ENCODE results near the gene MBP. TPM values are rescaled to one million over a fixed set of nuclear protein-coding genes. Genes with fewer than 3 reads are reported as not detected.

Gene MBP
- total and polyA plus RNA-seq, 2 donors (not counting 3 experiments of a cell fraction or from before 2014, with no cell fraction given): 1.7 to 2.3 TPM

DNA sequence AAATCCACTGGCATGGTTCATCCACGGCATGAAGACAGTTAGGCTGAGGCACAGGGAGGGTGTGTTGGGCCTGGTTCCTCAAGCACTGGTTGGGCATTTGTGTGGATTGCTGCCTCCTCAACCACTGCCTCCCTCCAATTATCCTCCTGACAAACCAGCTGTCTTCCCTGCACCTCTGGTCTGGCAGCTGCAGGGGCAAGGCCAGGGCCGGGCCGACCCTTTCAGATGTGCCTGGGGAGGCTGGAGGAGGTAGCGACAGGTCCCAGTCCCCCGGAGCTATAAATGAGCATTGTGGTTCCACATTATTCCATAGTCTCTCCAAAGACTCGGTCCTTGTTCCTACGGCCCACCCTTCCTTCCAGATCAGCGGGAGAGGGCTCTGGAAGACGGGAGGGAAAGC lies 86.2 kb downstream of the MBP start:
- H3K27ac ChIP-seq (ENCODE audit: insufficient read depth, low read depth, low read length): no peak overlapping the region
- ChIA-PET CTCF (interaction anchor here (1.2 kb wide), 1 partner anchor 8 kb away, joined by 5 read pairs; no protein-coding TSS in a partner anchor), POLR2A (no interaction called here)
- TF ChIP-seq POLR2AphosphoS5 (IDR thresholded peaks at IDR 0.05; ENCODE audit: insufficient read depth, low read depth, low read length) (no peak), MYC (IDR thresholded peaks at IDR 0.05; ENCODE audit: low read depth, low read length) (no peak), FOS (IDR thresholded peaks at IDR 0.05; ENCODE audit: borderline replicate concordance, insufficient read depth, low read length) (no peak), JUN (IDR thresholded peaks at IDR 0.05; ENCODE audit: borderline replicate concordance, insufficient read depth, insufficient read length, low read depth) (no peak), GATA2 (IDR thresholded peaks at IDR 0.05; ENCODE audit: insufficient read depth, insufficient read length, low read depth, low read length) (no peak), EZH2 (IDR thresholded peaks at IDR 0.05; ENCODE audit: borderline replicate concordance, low read depth, low read length, severe bottlenecking) (no peak), POLR2A (IDR thresholded peaks at IDR 0.05; ENCODE audit: low read depth, low read length) (no peak)
- TF ChIP-seq, protein P1, sequence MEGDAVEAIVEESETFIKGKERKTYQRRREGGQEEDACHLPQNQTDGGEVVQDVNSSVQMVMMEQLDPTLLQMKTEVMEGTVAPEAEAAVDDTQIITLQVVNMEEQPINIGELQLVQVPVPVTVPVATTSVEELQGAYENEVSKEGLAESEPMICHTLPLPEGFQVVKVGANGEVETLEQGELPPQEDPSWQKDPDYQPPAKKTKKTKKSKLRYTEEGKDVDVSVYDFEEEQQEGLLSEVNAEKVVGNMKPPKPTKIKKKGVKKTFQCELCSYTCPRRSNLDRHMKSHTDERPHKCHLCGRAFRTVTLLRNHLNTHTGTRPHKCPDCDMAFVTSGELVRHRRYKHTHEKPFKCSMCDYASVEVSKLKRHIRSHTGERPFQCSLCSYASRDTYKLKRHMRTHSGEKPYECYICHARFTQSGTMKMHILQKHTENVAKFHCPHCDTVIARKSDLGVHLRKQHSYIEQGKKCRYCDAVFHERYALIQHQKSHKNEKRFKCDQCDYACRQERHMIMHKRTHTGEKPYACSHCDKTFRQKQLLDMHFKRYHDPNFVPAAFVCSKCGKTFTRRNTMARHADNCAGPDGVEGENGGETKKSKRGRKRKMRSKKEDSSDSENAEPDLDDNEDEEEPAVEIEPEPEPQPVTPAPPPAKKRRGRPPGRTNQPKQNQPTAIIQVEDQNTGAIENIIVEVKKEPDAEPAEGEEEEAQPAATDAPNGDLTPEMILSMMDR (IDR thresholded peaks at IDR 0.05; ENCODE audit: extremely low read depth in 1 of 2, insufficient read depth in 1 of 2, low read depth in 1 of 2, low read length in 2 of 2): no peak
- TF ChIP-seq, protein P2, sequence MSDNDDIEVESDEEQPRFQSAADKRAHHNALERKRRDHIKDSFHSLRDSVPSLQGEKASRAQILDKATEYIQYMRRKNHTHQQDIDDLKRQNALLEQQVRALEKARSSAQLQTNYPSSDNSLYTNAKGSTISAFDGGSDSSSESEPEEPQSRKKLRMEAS (IDR thresholded peaks at IDR 0.05; ENCODE audit: insufficient read depth, insufficient read length): no peak
- H3K79me2 ChIP-seq (ENCODE audit: control insufficient read depth, insufficient read depth, low read length): no peaks in the 10 kb centered on the region
- H2AFZ ChIP-seq (ENCODE audit: low read depth, low read length): no peak overlapping the region
- H3K4me2 ChIP-seq (ENCODE audit: insufficient read depth, low read length): no peak overlapping the region
- no TSS peak for BruUV-seq (replicated peaks)
- intact Hi-C loops (cut with micrococcal nuclease) (no loop called here), dilution Hi-C loops (cut with MboI; ENCODE audit: extremely low pct_ligation_motif_present, low sequenced_read_pairs) (no loop called here)
- FAIRE-seq (no peak), DNase-seq (ENCODE audit: low read depth, low spot score) (no peak)
- no peaks in the 10 kb centered on the region for H3K4me1 ChIP-seq (ENCODE audit: control insufficient read depth, extremely low read depth, insufficient read depth, low read length)
- no peak overlapping the region for H3K4me3 ChIP-seq (replicated peaks in 1 of 3; ENCODE audit: insufficient read depth in 1 of 3, low read depth in 1 of 3, low read length in 3 of 3)
- no peaks in the 10 kb centered on the region for H4K20me1 ChIP-seq (replicated peaks; ENCODE audit: control insufficient read depth, extremely low read depth, insufficient read depth, low read length)
- H3K9ac ChIP-seq (replicated peaks; ENCODE audit: extremely low read depth, insufficient read depth, low read length): no peak overlapping the region
- H3K36me3 ChIP-seq (ENCODE audit: control insufficient read depth in 2 of 2, extremely low read depth in 1 of 2, insufficient read depth in 2 of 2, low read length in 2 of 2): no peaks in the 10 kb centered on the region
- no peaks in the 10 kb centered on the region for H3K9me3 ChIP-seq (replicated peaks; ENCODE audit: control insufficient read depth, insufficient read depth, low read length)
- no peaks in the 10 kb centered on the region for H3K27me3 ChIP-seq (ENCODE audit: control insufficient read depth in 2 of 2, insufficient read depth in 2 of 2, low read length in 2 of 2)
- H3K9me1 ChIP-seq (replicated peaks; ENCODE audit: control insufficient read depth, extremely low read depth, insufficient read depth, low read length): no peaks in the 10 kb centered on the region

Data from endothelial cell of umbilical vein (primary cell).